Measurements from ENCODE around the gene TRAF7. TPM values are rescaled to one million over a fixed set of nuclear protein-coding genes. Genes with fewer than 3 reads are reported as not detected.

The TRAF7 gene
- total RNA-seq, 4 donors from 2014 or later, result 36.3 to 70.1 (median 56.3) TPM

DNA sequence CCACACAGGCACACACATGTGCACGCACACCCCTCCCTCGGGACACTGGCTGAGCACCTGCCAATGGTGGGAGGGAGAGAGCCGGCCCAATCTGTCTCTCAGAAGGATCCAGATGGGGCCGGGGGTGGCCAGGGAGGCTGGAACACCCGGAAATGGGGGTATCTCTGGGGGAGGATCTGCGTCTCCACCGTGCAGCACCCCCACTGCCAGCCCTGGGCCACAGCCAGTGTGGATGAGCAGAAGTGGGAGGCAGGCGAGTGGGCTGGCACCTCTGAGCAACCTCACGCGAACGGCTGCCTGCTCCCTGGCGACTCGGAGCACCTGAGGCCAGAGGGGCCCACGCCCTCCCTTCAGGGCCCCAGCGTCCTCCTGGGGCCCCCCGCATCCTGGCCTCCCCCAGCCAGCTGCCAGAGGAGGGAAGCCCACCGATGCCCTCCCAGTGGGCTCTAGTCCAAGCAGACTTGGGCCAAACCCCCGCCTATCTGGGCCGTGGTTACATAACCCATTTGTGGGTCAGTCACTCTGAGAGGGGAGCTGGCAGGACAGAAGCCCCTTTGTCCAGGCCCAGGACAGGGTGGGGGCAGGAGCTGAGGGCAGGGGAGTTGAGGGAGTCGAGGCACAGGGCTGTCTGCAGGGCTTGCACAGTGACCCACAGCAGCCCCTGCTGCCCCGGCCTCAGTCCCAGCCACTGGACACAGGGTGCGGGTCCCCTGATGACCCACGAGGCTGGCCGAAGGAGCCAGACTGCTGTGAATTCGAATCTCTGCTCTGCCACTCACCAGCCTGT, 35.3 kb downstream of the TRAF7 start:
- Histone ChIP-seq H3K4me3 (no peak overlapping the region), H3K27ac (no peak overlapping the region), H3K4me1 (peaks cover 0 to 11% (median 6%) of the 10 kb centered on the region in 3 donors), H3K27me3 (peaks cover 36% of the 10 kb centered on the region), H3K36me3 (no peaks in the 10 kb centered on the region), H3K9me3 (no peaks in the 10 kb centered on the region)
- no peak for TF ChIP-seq POLR2A (IDR thresholded peaks at IDR 0.05)
- no peak for TF ChIP-seq POLR2AphosphoS5 (IDR thresholded peaks at IDR 0.05)
- TF ChIP-seq, protein P1, sequence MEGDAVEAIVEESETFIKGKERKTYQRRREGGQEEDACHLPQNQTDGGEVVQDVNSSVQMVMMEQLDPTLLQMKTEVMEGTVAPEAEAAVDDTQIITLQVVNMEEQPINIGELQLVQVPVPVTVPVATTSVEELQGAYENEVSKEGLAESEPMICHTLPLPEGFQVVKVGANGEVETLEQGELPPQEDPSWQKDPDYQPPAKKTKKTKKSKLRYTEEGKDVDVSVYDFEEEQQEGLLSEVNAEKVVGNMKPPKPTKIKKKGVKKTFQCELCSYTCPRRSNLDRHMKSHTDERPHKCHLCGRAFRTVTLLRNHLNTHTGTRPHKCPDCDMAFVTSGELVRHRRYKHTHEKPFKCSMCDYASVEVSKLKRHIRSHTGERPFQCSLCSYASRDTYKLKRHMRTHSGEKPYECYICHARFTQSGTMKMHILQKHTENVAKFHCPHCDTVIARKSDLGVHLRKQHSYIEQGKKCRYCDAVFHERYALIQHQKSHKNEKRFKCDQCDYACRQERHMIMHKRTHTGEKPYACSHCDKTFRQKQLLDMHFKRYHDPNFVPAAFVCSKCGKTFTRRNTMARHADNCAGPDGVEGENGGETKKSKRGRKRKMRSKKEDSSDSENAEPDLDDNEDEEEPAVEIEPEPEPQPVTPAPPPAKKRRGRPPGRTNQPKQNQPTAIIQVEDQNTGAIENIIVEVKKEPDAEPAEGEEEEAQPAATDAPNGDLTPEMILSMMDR (IDR thresholded peaks at IDR 0.05), result no peak
- TF ChIP-seq EP300 (IDR thresholded peaks at IDR 0.05), result no peak
- no peak for ATAC-seq
- 78% methylated on average over 4 of the region's 25 CpGs; no CpG with 5 or more reads in 1 of the 2 donors for WGBS, 2 donors (ENCODE audit: low coverage in 1 of 2)

DNA sequence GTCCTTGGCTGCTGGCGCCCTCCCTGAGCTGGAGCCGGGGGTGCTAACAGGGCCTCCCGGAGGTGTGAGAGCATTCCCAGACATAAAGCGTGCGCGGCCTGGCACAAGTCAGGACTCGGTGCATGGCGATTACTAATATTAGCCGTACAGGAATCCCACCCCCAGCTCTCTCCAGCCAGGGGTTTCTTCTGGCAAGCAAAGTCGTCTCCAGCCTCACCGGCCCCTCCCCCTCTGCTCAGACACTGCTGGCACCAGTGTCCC, 35.8 kb downstream of the TRAF7 start:
- Histone ChIP-seq H3K36me3 (no peaks in the 10 kb centered on the region), H3K27me3 (peaks cover 40% of the 10 kb centered on the region), H3K4me3 (no peak overlapping the region), H3K27ac (no peak overlapping the region), H3K9me3 (no peaks in the 10 kb centered on the region), H3K4me1 (peaks cover 0 to 15% (median 9%) of the 10 kb centered on the region in 3 donors)
- no peak for ATAC-seq
- TF ChIP-seq, protein P1 (IDR thresholded peaks at IDR 0.05), result no peak
- TF ChIP-seq POLR2A (IDR thresholded peaks at IDR 0.05) (no peak), POLR2AphosphoS5 (IDR thresholded peaks at IDR 0.05) (no peak), EP300 (IDR thresholded peaks at IDR 0.05) (no peak)
- 72 to 81% methylated on average over 5 to 8 of the region's 11 CpGs for WGBS, 2 donors (ENCODE audit: low coverage in 1 of 2)

DNA sequence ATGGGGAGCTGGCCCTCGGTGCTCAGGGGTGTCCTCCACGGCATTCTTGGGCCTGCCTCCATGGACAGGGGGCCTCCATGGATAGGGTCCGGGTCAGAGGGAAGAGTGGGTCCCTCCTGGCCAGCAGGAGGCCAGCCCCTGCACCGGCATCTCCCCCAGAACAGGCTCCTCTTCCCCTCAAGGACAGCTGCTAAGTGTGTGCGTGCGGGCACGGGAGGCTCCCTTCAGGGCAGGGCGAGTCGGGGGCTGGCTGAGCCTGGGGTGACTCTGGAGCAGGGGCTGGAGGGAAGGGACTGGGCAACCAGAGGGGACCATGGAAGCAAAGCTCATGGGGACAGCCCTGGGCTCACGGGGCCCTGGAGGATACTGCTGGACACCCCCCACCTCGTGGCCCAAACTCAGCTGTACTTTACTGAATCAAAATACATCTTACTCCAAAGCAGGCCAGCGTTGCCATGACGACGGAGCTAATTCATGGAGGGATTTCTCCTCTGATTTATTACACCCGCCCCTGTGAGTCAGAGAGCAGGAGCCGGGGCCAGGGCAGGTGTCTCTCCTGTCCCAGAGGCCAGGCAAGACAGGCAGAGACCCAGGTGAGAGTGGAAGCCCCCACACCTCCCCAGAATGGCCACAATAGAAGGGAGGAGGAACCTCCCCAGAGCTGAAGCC, 38.7 kb downstream of the TRAF7 start:
- Histone ChIP-seq H3K27me3 (peaks cover 61% of the 10 kb centered on the region), H3K27ac (no peak overlapping the region), H3K4me1 (peaks cover 0 to 22% (median 9%) of the 10 kb centered on the region in 3 donors), H3K4me3 (no peak overlapping the region), H3K9me3 (no peaks in the 10 kb centered on the region), H3K36me3 (no peaks in the 10 kb centered on the region)
- TF ChIP-seq, protein P1 (IDR thresholded peaks at IDR 0.05), result no peak
- no peak for TF ChIP-seq POLR2A (IDR thresholded peaks at IDR 0.05)
- TF ChIP-seq POLR2AphosphoS5 (IDR thresholded peaks at IDR 0.05), result no peak
- no peak for TF ChIP-seq EP300 (IDR thresholded peaks at IDR 0.05)
- WGBS, 2 donors (ENCODE audit: low coverage in 1 of 2), result 60% methylated on average over 1 of the region's 16 CpGs; no CpG with 5 or more reads in 1 of the 2 donors
- ATAC-seq, result no peak

DNA sequence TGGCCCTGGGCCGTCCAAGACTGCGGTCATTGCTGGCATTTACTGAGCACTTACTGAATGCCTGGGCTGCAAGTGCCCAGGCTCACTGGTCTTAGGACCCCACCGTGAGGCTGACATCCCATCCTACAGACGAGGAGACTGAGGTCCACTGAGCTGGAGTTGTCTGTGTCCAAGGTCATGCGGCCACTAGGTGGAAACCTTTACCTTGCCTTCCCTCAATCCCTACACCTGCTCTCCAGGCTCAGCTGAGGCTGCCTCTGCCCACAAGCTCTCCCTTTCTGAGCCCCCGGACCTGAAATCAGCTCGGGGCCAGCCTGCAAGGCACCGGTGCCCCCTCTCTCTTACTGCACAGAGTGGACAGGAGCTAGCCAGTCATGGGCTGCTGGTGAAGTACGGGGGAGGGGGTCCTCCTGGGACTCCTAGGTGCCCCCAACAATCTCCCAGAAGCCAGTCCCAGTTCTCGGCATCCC, 39.3 kb downstream of the TRAF7 start:
- 6% methylated on average over 2 of the region's 10 CpGs; no CpG with 5 or more reads in 1 of the 2 donors for WGBS, 2 donors (ENCODE audit: low coverage in 1 of 2)
- Histone ChIP-seq H3K9me3 (no peaks in the 10 kb centered on the region), H3K27ac (no peak overlapping the region), H3K36me3 (no peaks in the 10 kb centered on the region), H3K4me1 (peaks cover 0 to 22% (median 9%) of the 10 kb centered on the region in 3 donors), H3K27me3 (peaks cover 61% of the 10 kb centered on the region), H3K4me3 (no peak overlapping the region)
- TF ChIP-seq, protein P1 (IDR thresholded peaks at IDR 0.05), result peak in 3 of 4 experiments; percentile 26 to 46 (median 43)
- TF ChIP-seq POLR2A (IDR thresholded peaks at IDR 0.05) (no peak), POLR2AphosphoS5 (IDR thresholded peaks at IDR 0.05) (no peak), EP300 (IDR thresholded peaks at IDR 0.05) (no peak)
- peak; percentile 53 for ATAC-seq
